GM23248 (cell line): Measurements from ENCODE around the gene KLRC3.

Source experiments
- EZH2 ChIP-seq: fragments of 200-600 bp; sonication (generic); IDR thresholded peaks from 2 replicates; pipeline ENCODE4 v1.6.1; 2018; ENCODE audit warnings: antibody characterized with exemption, mild to moderate bottlenecking; ENCODE audit not compliant: insufficient read depth, poor library complexity, severe bottlenecking
- EZH2phosphoT487 ChIP-seq: fragments of 200-600 bp; sonication (generic); IDR thresholded peaks from 2 replicates; pipeline ENCODE4 v1.6.1; 2018; ENCODE audit warnings: antibody characterized with exemption, moderate library complexity, mild to moderate bottlenecking, low read depth; ENCODE audit not compliant: insufficient read depth

GRCh38 chr12:10381928-10382628 lies 38.3 kb downstream of the KLRC3 start:
- TF ChIP-seq EZH2 (no peak), EZH2phosphoT487 (no peak)
